Measurements from ENCODE around the gene SLC16A4. TPM values are rescaled to one million over a fixed set of nuclear protein-coding genes. Genes with fewer than 3 reads are reported as not detected.

The SLC16A4 gene
- total RNA-seq, 1 experiment from 2014 or later, result 0.83 TPM

- CTCF ChIA-PET, result no interaction called here
- no peaks in the 10 kb centered on the region for H3K27me3 Mint-ChIP-seq (ENCODE audit: unreplicated experiment)
- peaks cover 14% of the 10 kb centered on the region for H3K36me3 Mint-ChIP-seq (ENCODE audit: insufficient read depth, unreplicated experiment)
- peak overlapping the region; percentile 9 for H3K27ac Mint-ChIP-seq (ENCODE audit: unreplicated experiment)
- TF ChIP-seq CTCF (IDR thresholded peaks at IDR 0.05; ENCODE audit: unreplicated experiment), result no peak
- H3K9me3 Mint-ChIP-seq (ENCODE audit: low read depth, unreplicated experiment), result no peaks in the 10 kb centered on the region
- H3K4me1 Mint-ChIP-seq (ENCODE audit: low read depth, unreplicated experiment), result peaks cover 20% of the 10 kb centered on the region
- intact Hi-C loops (cut with micrococcal nuclease; ENCODE audit: unreplicated experiment), result loop anchor here (5.0 kb wide), 1 partner anchor 57 kb away; the partner anchor contains the start of gene RBM15
- BruUV-seq (replicated peaks), result no TSS peak
- DNase-seq, result no peak
- no peak overlapping the region for H3K4me3 Mint-ChIP-seq (ENCODE audit: low read depth, unreplicated experiment)
These were observed 3.6 kb upstream of the SLC16A4 start for GRCh38 chr1:110394493-110394820.

DNA sequence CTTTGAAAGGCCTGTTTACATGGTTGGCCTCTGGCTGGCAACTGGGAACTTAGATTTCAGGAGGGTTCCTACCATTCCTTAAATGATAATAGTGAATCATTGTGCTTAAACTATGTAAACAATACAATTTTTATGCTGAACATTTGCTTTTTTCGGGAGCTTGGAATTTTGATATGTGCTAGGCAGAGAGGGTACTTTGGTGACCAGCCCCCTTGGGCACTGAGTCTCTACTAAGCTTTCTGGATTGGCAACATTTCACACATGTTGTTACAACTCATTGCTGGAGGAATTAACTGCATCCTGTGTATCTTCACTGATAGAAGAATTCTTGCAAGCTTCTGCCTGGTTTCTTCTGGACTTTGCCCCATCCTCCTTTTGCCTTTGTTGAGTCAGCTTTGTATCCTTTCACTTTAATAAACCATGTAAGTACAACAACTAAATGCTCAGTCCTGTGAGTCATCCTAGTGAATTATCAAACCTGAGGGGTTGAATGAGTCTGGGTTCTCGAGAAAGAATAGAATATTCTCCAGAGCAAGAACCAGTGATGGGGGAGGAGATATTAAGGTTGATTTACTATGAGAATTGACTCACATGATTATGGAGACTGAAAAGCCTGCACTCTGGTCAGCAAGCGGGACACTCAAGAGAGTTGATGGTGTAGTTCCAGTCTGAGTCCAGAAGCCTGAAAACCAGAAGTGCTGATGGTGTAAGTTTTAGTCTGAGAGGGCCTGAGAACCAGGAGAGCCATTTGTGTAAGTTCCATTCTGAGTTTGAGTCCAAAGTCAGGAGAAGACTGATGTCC is 3.1 kb upstream of the SLC16A4 start:
- no TSS peak for BruUV-seq (replicated peaks)

DNA sequence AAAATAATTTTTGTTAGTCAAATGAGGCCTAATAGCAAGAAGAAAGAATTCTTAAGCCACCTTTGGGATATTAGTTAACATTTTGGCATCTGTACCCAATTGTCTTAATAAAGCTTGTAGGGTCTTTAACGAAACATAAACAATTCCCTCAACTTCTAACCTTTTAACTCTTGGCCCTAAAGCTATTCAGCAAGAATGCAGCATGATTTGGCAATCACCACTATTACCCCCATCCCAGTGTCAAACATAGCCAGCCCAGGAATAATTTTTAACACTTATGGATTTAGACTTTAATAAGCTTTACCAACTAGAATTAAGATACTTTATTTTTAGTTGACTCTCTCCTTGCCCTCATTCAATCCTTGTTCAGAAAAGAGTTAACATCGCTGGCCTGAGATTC is 2.5 kb upstream of the SLC16A4 start:
- CTCF ChIA-PET, result no interaction called here
- TF ChIP-seq CTCF (IDR thresholded peaks at IDR 0.05; ENCODE audit: unreplicated experiment), result no peak
- no peaks in the 10 kb centered on the region for H3K9me3 Mint-ChIP-seq (ENCODE audit: low read depth, unreplicated experiment)

More for the DNA sequence above, 3.1 kb upstream of the SLC16A4 start:
- no peak for TF ChIP-seq CTCF (IDR thresholded peaks at IDR 0.05; ENCODE audit: unreplicated experiment)
- intact Hi-C loops (cut with micrococcal nuclease; ENCODE audit: unreplicated experiment), result loop anchor here (5.0 kb wide), 1 partner anchor 57 kb away; the partner anchor contains the start of gene RBM15
- Mint-ChIP-seq H3K27me3 (ENCODE audit: unreplicated experiment) (no peaks in the 10 kb centered on the region), H3K4me1 (ENCODE audit: low read depth, unreplicated experiment) (peaks cover 20% of the 10 kb centered on the region), H3K4me3 (ENCODE audit: low read depth, unreplicated experiment) (no peak overlapping the region), H3K27ac (ENCODE audit: unreplicated experiment) (peak overlapping the region; percentile 9), H3K9me3 (ENCODE audit: low read depth, unreplicated experiment) (no peaks in the 10 kb centered on the region), H3K36me3 (ENCODE audit: insufficient read depth, unreplicated experiment) (peaks cover 15% of the 10 kb centered on the region)
- CTCF ChIA-PET, result no interaction called here
- peak; percentile 24 for DNase-seq

DNA sequence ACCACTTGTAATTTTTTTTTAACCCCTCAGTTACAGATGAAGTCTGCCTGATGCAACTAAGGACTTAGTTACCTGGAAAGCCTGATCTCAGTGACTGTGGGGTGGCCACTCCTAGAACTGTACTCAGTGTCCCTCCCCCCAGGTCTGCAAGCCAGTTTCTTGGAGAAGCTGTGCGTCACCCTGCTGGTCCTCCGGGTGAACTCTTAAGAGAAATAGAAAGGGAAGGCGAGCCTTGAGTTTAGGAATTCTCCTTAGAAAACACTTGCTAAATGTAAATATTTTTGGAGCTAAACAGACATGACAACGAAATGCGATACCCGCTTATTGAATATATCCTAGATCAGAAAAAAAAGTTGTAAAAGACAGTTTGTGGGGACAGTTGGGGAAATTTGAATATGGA is 730 bp downstream of the SLC16A4 start:
- no TSS peak for BruUV-seq (replicated peaks)
- no peak for DNase-seq
- peaks cover 15% of the 10 kb centered on the region for H3K36me3 Mint-ChIP-seq (ENCODE audit: insufficient read depth, unreplicated experiment)
- no peak for TF ChIP-seq CTCF (IDR thresholded peaks at IDR 0.05; ENCODE audit: unreplicated experiment)
- intact Hi-C loops (cut with micrococcal nuclease; ENCODE audit: unreplicated experiment), result loop anchor here (5.0 kb wide), 1 partner anchor 53 kb away; the partner anchor contains the start of gene RBM15
- CTCF ChIA-PET, result no interaction called here
- peaks cover 20% of the 10 kb centered on the region for H3K4me1 Mint-ChIP-seq (ENCODE audit: low read depth, unreplicated experiment)
- H3K27ac Mint-ChIP-seq (ENCODE audit: unreplicated experiment), result no peak overlapping the region
- H3K4me3 Mint-ChIP-seq (ENCODE audit: low read depth, unreplicated experiment), result no peak overlapping the region
- H3K9me3 Mint-ChIP-seq (ENCODE audit: low read depth, unreplicated experiment), result no peaks in the 10 kb centered on the region
- no peaks in the 10 kb centered on the region for H3K27me3 Mint-ChIP-seq (ENCODE audit: unreplicated experiment)

More for the DNA sequence above, 2.5 kb upstream of the SLC16A4 start:
- H3K36me3 Mint-ChIP-seq (ENCODE audit: insufficient read depth, unreplicated experiment), result peaks cover 15% of the 10 kb centered on the region
- no peak overlapping the region for H3K27ac Mint-ChIP-seq (ENCODE audit: unreplicated experiment)
- H3K27me3 Mint-ChIP-seq (ENCODE audit: unreplicated experiment), result no peaks in the 10 kb centered on the region
- no peak for DNase-seq
- BruUV-seq (replicated peaks), result no TSS peak
- H3K4me3 Mint-ChIP-seq (ENCODE audit: low read depth, unreplicated experiment), result no peak overlapping the region
- peaks cover 20% of the 10 kb centered on the region for H3K4me1 Mint-ChIP-seq (ENCODE audit: low read depth, unreplicated experiment)
- intact Hi-C loops (cut with micrococcal nuclease; ENCODE audit: unreplicated experiment), result loop anchor here (5.0 kb wide), 1 partner anchor 56 kb away; the partner anchor contains the start of gene RBM15
